Hepatocyte (in vitro differentiated cells): ENCODE measurements around the gene IGSF1.

Experiments used
- EZH2 ChIP-seq: fragments of 200-600 bp; sonication (generic); IDR thresholded peaks from 2 replicates; pipeline ENCODE4 v1.6.1; 2016; ENCODE audit warnings: antibody characterized with exemption, mild to moderate bottlenecking, borderline replicate concordance
- TF ChIP-seq, protein P1 (sequence below): fragments of 200-600 bp; sonication (generic); IDR thresholded peaks from 2 replicates; pipeline ENCODE4 v1.5.1; 2016; ENCODE audit warnings: antibody characterized with exemption, mild to moderate bottlenecking; ENCODE audit not compliant: poor library complexity

DNA sequence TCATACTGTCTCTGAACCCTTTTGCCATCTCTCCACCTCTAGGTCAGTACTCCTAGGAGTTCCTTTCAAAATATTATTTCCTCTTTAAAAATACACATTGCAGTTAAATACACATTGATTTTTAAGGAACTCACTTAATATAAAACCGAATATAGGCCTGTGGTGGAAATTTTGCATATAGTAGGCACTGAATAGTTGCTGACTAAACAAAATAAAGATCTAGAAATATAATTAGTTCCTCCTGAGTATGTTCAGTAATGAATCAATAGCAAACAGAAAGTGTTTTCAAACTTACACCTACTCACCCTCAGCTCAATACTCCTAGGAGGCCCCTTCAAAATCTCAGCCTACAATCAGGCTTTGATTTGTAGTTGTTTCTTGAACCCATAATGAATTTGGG is 61.5 kb downstream of the IGSF1 start:
- TF ChIP-seq, protein P1, sequence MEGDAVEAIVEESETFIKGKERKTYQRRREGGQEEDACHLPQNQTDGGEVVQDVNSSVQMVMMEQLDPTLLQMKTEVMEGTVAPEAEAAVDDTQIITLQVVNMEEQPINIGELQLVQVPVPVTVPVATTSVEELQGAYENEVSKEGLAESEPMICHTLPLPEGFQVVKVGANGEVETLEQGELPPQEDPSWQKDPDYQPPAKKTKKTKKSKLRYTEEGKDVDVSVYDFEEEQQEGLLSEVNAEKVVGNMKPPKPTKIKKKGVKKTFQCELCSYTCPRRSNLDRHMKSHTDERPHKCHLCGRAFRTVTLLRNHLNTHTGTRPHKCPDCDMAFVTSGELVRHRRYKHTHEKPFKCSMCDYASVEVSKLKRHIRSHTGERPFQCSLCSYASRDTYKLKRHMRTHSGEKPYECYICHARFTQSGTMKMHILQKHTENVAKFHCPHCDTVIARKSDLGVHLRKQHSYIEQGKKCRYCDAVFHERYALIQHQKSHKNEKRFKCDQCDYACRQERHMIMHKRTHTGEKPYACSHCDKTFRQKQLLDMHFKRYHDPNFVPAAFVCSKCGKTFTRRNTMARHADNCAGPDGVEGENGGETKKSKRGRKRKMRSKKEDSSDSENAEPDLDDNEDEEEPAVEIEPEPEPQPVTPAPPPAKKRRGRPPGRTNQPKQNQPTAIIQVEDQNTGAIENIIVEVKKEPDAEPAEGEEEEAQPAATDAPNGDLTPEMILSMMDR: no peak
- TF ChIP-seq EZH2: no peak
